GM19468 (cell line): ENCODE measurements around the gene ATP6V1G2.
"Not testable (repeated sequence)": the region's sequence is repeated elsewhere in the genome, so short reads cannot be mapped to it uniquely, and the experiment has no call there.

Source experiments
- ATAC-seq: cut with Tn5 transposase; IDR thresholded peaks from one replicate; pipeline ENCODE4 v1.9.1; 2021; ENCODE audit warnings: mild to moderate bottlenecking, moderate library complexity, moderate number of reproducible peaks; ENCODE audit not compliant: unreplicated experiment; ENCODE audit errors: extremely low read depth

Gene ATP6V1G2

DNA sequence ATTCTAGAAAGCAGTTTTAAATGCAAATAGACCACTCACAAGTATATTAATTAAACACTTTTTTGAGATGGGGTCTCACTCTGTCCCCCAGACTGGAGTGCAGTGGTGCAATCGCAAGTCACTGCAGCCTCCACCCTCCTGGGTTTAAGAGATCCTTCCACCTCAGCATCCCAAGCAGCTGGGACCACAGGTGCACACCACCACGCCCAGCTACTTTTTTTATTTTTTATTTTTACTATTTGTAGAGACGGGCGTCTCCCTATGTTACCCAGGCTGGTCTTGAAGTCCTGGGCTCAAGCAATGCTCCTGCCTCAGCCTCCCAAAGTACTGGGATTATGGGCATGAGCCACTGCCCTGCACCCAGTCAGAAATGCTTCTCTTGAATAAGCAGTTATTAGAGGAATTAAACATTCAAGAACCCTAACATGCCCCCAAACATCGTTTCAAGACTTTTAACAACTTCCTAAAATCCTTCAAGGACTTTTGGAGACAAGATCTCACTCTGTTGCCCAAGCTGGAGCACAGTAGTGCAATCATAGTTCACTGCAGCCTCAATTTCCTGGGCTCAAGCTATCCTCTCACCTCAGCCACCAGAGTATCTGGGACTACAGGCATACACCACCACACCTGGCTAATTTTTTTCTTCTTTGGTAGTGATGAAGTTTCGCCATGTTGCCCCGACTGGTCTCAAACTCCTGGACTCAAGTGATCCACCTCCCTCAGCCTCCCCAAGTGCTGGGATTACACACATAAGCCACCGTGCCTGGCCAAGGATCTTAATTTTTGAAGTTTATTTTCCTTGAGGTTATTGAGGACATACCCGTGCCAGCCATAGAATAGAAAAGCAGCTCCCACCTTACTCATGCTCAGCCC is 14.4 kb downstream of the ATP6V1G2 start:
- ATAC-seq: no peak

DNA sequence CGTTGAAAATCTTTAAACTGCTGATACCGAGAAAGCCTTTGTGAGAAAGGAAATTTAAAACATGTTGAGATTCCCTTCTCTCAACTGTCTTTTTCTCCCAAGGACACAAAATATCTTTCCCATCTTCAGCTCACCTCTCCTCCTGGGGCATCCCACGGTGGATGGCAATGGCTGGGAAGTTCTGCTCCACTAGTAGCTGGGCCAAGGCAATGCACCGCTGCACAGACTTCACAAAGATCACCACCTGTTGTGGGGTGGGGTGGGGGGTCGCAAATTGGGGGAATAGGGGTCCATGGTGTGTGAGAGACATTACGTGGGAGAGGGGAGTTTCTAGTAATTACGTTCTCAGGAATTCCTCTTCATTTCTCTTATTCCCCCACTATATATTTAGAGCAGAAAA is 15.2 kb downstream of the ATP6V1G2 start:
- no peak for ATAC-seq

DNA sequence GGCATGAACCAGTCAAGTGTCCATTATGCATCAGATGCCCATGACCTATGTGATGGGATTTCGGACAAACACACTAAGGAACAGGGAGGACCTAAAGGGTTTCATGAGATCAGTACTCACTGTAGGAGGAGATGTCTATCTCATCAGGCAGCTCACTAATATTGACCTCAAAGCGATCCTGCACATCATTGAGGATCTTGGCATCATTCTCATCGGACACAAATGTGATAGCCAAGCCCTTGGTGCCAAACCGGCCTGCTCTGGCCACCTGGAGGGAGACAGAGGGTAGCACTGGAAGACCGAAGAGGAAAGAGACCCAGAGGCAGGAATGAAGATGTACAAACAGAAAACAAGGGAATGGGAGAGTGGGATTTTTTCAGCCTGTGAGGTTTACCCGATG is 15.7 kb downstream of the ATP6V1G2 start:
- ATAC-seq: no peak

DNA sequence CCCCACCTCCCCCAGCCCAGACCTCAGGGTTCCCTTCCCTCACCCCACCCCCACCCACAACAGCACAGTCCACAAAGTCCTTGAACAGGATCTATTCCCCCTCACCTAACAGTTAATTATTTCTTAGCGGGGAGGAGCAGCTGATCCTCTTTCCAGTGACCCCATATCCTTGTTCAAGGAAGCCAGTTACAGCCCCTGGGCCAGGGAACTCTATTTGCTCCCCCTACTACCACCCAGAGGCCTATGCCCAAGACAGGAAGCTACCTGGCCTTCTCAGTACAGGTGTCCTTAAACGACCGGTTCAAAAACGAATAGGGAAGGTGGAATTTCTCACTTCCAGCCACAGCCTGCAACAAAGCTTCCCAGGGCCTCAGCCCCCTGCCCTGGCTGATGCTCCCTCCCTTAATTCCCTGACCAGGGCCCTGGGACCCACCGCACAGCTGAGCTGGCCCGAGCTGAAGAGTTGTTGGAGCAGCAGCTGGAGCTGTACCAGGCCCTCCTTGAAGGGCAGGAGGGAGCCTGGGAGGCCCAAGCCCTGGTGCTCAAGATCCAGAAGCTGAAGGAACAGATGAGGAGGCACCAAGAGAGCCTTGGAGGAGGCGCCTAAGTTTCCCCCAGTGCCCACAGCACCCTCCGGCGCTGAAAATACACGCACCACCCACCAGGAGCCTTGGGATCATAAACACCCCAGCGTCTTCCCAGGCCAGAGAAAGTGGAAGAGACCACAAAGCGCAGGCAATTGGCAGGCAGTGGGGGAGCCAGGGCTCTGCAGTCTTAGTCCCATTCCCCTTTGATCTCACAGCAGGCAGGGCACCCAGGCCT is 16.9 kb downstream of the ATP6V1G2 start:
- no peak for ATAC-seq

DNA sequence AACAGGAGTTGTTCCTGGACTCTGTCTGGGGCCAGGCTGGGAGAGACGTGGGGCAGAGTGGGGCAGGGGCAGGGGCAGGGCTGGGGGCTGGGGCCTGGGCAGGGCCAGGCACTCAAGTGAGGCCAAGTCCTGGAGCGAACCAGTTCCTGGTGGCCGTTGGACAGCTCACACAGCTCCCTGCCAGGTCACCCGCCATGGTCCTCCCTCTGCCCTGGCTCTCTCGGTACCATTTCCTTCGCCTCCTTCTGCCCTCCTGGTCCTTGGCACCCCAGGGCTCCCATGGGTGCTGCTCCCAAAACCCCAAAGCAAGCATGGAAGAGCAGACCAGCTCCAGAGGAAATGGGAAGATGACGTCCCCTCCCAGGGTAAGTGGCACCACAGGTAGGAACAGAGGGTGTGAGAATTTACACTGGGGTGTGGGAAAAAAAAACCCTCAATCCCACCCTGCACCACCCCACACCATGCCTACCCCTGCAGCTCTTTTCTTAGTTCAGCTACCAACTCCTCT is 17.5 kb downstream of the ATP6V1G2 start, which contains the start of gene MCCD1:
MCCD1 (plus strand) TSS at position 142 of the 508 bp plus-strand sequence; CDS start at position 195, 53 bp downstream.
- ATAC-seq: no peak

DNA sequence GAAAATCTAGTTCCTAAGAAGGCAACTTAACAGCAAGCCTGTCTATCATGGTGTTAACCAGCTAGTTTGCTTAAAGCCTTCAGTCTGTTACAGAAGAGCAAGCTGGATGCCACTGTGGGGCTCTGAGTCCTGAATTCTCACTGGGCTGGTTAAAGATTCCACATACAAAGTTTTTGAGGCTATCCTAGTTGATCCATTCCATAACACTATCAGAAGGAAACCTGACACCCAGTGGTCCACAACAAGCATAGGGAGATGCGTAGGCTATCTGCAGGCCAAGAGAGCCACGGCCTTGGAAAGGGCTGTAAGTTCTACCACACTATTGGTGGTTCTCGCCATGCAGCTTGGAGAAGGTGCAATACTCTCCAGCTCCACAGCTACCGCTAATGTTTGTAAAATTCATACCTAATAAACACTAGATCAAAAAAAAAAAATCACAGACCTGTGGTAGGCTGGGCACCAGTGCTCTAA is 18.1 kb downstream of the ATP6V1G2 start:
- no peak for ATAC-seq

DNA sequence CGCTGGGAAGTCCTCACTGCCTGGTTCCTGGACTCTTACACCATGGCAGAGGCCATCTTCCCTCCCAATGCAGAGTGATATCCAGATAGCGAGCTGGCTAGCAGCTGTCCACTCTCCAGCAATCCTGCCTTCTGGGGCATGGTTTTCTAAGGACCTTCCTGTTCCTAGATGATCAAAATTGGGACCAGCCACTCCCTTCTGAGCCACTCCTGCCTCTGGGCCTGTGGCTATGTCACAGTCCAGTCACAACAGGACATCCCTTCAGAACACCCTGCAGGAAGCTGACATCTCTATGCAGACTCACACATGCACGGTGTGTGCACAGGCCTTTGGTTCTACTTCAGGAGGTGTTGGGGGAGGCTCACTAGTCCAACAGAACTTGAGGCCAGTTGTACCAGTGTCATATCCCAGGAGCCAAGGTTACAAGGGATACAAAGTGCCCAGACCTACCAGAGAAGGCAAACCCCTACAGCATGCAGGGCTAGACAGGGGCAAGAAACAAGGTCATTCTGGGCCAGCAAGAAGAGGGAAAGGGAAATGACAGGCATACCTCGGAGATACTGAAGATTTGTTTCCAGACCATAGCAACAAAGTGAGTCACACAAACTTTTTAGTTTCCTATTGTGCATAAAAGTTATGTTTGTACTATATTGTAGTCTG is 20.3 kb downstream of the ATP6V1G2 start:
- no peak for ATAC-seq

DNA sequence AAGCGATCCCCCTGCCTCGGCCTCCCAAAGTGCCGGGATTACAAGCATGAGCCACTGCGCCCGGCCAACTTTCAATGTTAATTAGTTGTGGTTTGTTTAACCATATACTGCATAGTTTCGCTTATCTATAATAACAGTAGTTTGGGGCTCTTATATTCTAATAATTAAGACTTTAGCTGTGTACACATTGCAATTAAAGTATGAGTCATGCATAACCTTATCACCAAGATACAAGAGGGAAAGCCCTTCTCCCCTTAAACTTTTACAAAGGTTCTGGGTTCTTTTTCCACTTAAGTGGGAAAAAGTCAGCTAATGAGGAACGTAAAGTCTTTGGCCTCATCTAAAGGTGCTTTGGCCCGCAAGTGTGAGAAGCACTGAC is 20.9 kb downstream of the ATP6V1G2 start:
- no peak for ATAC-seq

DNA sequence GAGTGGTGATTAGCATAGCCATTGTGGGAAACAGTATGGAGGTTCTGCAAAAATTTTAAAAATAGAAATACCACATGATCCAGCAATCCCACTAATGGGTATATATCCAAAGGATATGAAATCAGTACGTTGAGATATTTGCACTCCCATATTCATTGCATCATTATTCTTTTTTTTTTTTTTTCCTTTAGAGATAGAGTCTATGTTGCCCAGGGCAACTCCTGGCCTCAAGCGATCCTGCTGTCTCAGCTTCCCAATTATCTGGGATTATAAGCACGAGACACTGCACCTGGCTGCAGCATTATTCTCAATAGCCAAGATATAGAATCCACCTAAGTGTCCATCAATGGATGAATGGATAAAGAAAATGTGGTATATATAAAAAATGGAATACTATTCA is 24.6 kb downstream of the ATP6V1G2 start:
- no peak for ATAC-seq

DNA sequence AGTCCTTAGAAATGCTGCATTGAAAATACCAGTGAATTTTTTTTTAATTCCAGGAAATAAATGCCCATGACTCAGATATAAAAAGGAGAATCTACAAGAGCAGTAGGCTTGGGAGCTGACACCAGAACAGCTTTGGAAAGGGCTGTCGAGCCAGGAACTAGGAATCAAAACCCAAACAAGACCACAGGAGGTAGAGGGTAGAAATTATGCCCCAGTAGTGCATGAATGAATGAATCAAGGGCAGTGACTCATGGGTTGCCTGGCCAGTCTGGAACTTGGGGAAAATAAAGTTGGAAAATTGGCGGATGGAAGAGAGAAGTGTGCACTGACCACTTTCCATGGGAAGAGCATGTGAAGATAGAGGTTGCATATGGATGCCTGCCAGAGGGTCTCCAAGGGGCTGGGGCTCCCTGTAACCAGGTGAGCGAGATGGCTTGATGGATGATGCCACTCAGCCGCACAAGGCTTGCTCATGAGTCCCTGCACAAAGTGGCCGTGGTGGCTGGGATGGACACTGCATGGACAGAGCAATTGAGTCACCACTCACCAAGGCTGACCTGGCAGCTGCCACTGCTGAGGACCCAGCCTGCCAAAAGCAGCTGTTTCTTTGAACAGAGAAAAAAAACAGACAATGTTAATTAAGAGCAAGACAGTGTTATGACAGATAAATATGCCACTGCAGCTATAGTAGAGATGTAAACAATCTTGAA is 32.8 kb downstream of the ATP6V1G2 start:
- no peak for ATAC-seq

DNA sequence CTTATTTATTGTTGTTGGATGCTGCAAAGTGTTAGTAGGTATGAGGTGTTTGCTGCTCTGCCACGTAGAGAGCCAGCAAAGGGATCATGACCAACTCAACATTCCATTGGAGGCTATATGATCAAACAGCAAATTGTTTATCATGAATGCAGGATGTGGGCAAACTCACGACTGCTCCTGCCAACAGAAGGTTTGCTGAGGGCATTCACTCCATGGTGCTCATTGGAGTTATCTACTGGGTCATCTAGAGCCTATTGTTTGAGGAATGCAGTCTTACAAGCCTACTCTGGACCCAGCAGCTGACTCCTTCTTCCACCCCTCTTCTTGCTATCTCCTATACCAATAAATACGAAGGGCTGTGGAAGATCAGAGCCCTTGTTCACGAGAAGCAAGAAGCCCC is 36.4 kb downstream of the ATP6V1G2 start:
- ATAC-seq: no peak

DNA sequence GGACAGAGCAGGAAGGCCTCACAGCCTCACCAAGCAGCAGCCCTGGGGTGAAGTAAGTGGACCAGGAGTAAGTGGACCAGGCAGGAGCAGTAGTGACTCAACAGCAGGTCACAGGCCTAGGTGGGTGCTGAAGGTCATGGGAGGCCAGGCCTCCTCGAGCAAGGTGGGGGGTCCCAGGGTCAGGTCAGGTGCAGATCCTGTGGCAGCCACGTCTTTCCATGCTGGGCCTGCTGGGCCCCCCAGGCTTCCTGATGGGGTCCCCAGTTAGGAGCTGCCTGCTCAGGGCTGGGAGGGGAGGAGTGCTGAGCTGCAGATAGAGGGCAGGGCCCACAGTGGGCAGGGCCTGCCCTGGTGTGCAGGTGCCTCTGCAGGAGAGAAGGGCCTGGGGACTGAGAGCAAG is 37.4 kb downstream of the ATP6V1G2 start:
- not testable (repeated sequence) for ATAC-seq

DNA sequence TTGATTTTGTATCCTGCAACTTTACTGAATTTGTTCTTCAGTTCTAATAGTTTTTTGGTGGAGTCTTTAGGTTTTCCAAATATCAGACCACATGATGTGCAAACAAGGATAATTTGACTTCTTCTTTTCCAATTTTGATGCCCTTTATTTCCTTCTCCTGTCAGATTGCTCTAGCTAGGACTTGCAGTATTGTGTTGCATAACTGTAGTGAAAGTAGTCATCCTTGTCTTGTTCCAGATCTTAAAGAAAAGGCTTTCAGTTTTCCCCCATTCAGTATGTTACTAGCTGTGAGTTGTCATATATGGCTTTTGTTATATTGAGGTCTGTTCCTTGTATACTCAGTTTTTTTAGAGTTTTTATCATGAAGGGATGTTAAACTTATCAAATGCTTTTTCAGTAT is 43.8 kb downstream of the ATP6V1G2 start:
- no peak for ATAC-seq

DNA sequence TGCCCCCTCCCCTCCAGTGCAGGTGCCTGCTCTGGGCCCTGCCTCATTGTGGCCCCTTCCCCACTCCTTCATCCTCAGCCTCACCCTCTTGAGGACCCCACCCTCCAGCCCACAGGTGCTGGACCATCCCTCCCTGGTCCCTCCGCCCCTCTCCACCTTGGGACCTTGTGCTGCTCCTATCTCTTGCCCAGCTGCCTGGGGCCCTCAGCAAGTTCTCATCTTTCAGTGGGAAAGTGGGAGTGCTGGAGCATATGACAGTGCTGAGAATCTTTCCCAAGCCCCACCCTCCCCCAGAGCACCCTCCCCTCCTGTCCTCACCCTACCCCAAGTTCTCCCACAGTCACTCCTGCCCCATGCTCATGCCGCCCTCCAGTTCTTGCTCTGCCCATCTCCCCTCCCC is 46.8 kb downstream of the ATP6V1G2 start:
- ATAC-seq: not testable (repeated sequence)

DNA sequence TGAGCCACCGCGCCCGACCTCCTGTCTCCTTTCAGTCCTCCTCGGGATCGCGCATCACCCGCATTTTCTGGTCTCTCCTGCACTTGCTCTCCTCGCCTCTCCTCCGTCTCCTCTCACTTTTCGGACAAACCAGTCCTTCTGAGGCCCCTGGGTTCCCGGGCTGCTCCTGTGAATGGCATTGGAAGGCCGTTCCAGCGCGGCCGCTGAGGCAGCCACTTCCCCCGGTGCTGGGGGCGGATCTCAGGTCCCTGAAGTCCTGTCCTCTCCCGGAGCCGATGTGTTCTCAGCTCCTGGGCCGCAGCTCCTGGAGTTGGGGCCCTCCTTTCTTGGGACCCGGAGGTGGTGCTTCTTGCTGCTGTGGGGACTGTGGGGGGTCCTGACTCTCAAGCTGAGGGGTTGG is 47.7 kb downstream of the ATP6V1G2 start:
- ATAC-seq: no peak

DNA sequence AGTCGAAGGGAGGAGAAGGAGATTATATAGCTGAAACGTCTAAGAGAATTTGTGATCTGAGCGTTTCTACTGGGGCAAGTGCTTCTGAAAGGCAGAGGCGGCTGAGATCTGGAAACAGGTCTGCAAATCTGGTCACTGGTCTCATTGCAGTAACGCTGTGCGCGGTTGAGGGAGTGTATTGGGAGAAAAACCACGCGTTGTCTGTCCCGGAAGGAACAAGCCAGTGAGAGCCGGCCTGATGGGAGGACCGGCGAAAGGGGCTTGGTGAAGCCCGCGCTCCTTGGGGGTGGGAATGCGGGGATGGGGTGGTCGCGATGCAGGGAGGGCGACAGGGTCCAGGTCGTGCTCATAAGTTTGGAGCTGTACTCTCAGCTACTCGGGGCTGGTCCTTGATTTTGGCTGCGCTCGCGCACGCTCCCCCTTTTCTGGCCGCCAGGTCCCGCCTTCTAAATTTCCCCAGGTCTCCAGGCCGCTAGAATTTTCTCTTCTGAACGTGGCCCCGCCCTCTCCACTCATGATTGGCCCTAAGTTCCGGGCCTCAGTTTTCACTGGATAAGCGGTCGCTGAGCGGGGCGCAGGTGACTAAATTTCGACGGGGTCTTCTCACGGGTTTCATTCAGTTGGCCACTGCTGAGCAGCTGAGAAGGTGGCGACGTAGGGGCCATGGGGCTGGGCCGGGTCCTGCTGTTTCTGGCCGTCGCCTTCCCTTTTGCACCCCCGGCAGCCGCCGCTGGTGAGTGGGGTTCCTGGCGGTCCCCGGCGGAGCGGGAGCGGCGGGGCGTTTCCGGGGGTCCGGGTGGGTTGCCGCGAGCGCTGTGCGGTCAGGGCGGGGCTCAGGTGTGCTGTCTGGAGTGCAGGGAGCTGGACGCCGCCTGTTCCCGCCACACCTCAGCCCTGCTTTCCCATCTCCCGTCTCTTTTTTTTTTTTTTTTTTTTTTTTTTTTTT is 48.6 kb downstream of the ATP6V1G2 start, which contains the start of gene MICB:
MICB (plus strand) TSS at position 615 of the 946 bp plus-strand sequence; CDS start at position 664, 49 bp downstream.
- no peak for ATAC-seq

DNA sequence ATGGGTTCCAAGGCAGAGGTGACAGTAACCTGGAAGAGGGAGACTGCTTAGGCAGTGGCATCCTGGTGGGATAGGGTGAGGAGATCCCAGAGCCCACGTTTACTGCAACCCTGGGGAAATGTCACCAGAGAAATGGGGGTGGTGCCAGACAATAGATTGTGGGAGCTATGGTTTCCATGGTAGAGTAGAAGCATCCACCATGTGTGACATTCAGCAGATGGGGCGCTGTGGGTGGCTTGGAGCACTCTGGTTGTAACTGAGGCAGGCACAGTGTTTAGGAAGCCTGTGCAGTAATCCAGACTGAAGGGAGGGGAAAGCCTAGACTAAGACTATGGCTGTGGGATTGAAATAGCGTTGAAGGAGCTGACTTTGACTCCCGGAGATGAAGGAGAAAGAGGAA is 49.6 kb downstream of the ATP6V1G2 start:
- ATAC-seq: not testable (repeated sequence)

DNA sequence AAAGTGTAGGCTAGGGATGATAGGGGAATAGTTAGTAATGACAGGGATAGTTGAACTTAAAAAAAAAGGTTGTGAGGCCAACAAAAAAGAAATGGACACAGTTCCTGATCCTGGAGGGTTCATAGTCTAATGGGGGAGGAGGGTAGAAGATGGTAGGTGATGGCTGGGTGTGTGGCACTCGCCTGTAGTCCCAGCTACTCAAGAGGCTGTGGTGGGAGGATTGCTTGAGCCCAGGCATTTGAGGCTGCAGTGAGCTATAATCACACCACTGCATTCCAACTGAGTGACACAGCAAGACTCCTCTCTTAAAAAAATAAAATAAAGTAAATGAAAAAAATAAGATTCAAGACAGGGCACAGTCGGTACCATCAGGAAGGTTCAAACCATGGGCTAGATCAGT is 50.8 kb downstream of the ATP6V1G2 start:
- ATAC-seq: no peak
